Measurements from ENCODE around the gene DNMT3B.

Gene DNMT3B

GRCh38 chr20:32849577-32849976 is 87.4 kb downstream of the DNMT3B start:
- DNase-seq (ENCODE audit: low read depth in 1 of 2, low spot score in 1 of 2), result no peak

GRCh38 chr20:32855387-32855786 is 93.2 kb downstream of the DNMT3B start:
- no peak for DNase-seq (ENCODE audit: low read depth in 1 of 2, low spot score in 1 of 2)

GRCh38 chr20:32858189-32858588 is 96.0 kb downstream of the DNMT3B start:
- DNase-seq (ENCODE audit: low read depth in 1 of 2, low spot score in 1 of 2), result no peak

Measured in activated T-helper 1 cell treated with anti-CD3 and anti-CD28 coated beads, Interleukin-2, amount 50 U/mL, for 16 hours (primary cell).